Stomach (tissue), 9 donors: ENCODE results near the gene SPATS2. TPM values are rescaled to one million over a fixed set of nuclear protein-coding genes. Genes with fewer than 3 reads are reported as not detected.

ENCODE experiments used
- DNase-seq, 2 donors: peaks; one replicate each; pipeline versions ENCODE4 v3.0.0 to v3.0.0-alpha.2; 2013 to 2019
- H3K27ac ChIP-seq, 5 donors: fragments of 200-600 bp in 4 of 5; sonication (generic) in 4 of 5; one replicate each; pipeline ENCODE4 v1.5.1; 2013 to 2019; ENCODE audit warnings: mild to moderate bottlenecking in 1 of 5, moderate library complexity in 1 of 5
- H3K27me3 ChIP-seq, 3 donors: fragments of 200-600 bp; sonication (generic); one replicate each; pipeline ENCODE4 v1.5.1; 2017 to 2019; ENCODE audit warnings: mixed run types in 1 of 3
- H3K36me3 ChIP-seq, 4 donors: fragments of 200-600 bp; sonication (generic); 1 replicate in 3 of 4; 2 replicates in 1 of 4; pipeline ENCODE4 v1.5.1; 2016 to 2019
- H3K4me1 ChIP-seq, 4 donors: fragments of 200-600 bp; sonication (generic); one replicate each; pipeline ENCODE4 v1.5.1; 2016 to 2019
- H3K4me3 ChIP-seq, 4 donors: fragments of 200-600 bp; sonication (generic) in 3 of 4; one replicate each; pipeline ENCODE4 v1.5.1; 2016 to 2019; ENCODE audit warnings: mild to moderate bottlenecking in 1 of 4
- H3K9me3 ChIP-seq, 4 donors: fragments of 200-600 bp; sonication (generic); one replicate each; pipeline ENCODE4 v1.5.1; 2016 to 2019
- CTCF ChIP-seq, 7 experiments: fragments of 450-650 bp in 4 of 7; fragments of 200-600 bp in 3 of 7; sonication (generic) in 3 of 7; IDR thresholded peaks; one replicate each; pipeline ENCODE4 v1.5.1; 2016 to 2019; ENCODE audit warnings: antibody characterized with exemption in 7 of 7, control low read depth in 2 of 7, mild to moderate bottlenecking in 1 of 7
- EP300 ChIP-seq: sonication (generic); formaldehyde crosslinking; IDR thresholded peaks from one replicate; pipeline ENCODE4 v1.6.1; 2017; ENCODE audit warnings: antibody characterized with exemption
- POLR2A ChIP-seq, 4 donors: fragments of 450-650 bp; IDR thresholded peaks; one replicate each; pipeline ENCODE4 v1.6.1; 2016; ENCODE audit warnings: antibody characterized with exemption in 4 of 4, control low read depth in 2 of 4, mild to moderate bottlenecking in 1 of 4, moderate library complexity in 1 of 4
- POLR2AphosphoS5 ChIP-seq, 3 donors: sonication (generic); formaldehyde crosslinking; IDR thresholded peaks; one replicate each; pipeline ENCODE4 v1.6.1; 2016; ENCODE audit warnings: antibody characterized with exemption in 3 of 3
- WGBS, 5 donors: extraction: QIAGEN DNeasy Blood & Tissue Kit in 3 of 5; methylation state at CpG; one replicate each; pipeline versions ENCODE4 v1.1.5 to v1.1.7; 2013 to 2018; 5-methylcytosine and 5-hydroxymethylcytosine counted together
- intact Hi-C: fragments of 100-400 bp; cut with DNase I; formaldehyde crosslinking; loops from one replicate; pipeline ENCODE4 v1.15.1; 2023; ENCODE audit warnings: low total_unique reads
- polyA plus RNA-seq, 3 donors: library from polyadenylated mRNA; stranded (reverse); fragments of 200-250 nt; gene quantifications; one replicate each; pipeline ENCODE4 v1.2.3, GENCODE V29; 2013
- total RNA-seq, 5 donors: library from RNA; depleted of rRNA; stranded (reverse); fragments of >200 nt; gene quantifications; one replicate each; pipeline versions ENCODE4 v1.1.0 to v1.2.3, GENCODE V29; 2014 to 2016
- donor health status: healthy with polysubstance abuse.
- donor health status: Bipolar disorder and iron deficiency.
- donor health status: healthy.

The SPATS2 gene
- total and polyA plus RNA-seq, 8 donors = 8.0 to 194 (median 17.8) TPM

GRCh38 chr12:49334226-49334625 is 33.0 kb upstream of the SPATS2 start:
- Histone ChIP-seq H3K36me3 (peaks cover 0 to 2% (median 0%) of the 10 kb centered on the region in 4 donors), H3K9me3 (no peaks in the 10 kb centered on the region), H3K27me3 (peaks cover 12 to 86% (median 49%) of the 10 kb centered on the region in 3 donors), H3K4me1 (peaks cover 14 to 39% (median 21%) of the 10 kb centered on the region in 4 donors), H3K27ac (no peak overlapping the region), H3K4me3 (no peak overlapping the region)
- WGBS, 5 donors = 44 to 70% (median 56%) methylated on average over 19 of the region's 19 CpGs
- TF ChIP-seq CTCF (IDR thresholded peaks at IDR 0.05) = no peak
- no peak for TF ChIP-seq POLR2A (IDR thresholded peaks at IDR 0.05)
- no peak for TF ChIP-seq POLR2AphosphoS5 (IDR thresholded peaks at IDR 0.05)
- no peak for TF ChIP-seq EP300
- intact Hi-C loops = no loop called here
- DNase-seq = peak in 1 of 2 donors; percentile 4

GRCh38 chr12:49334681-49335080 is 32.6 kb upstream of the SPATS2 start:
- Histone ChIP-seq H3K36me3 (no peaks in the 10 kb centered on the region), H3K27me3 (peaks cover 12 to 90% (median 49%) of the 10 kb centered on the region in 3 donors), H3K27ac (no peak overlapping the region), H3K4me3 (no peak overlapping the region), H3K4me1 (peaks cover 14 to 39% (median 21%) of the 10 kb centered on the region in 4 donors), H3K9me3 (no peaks in the 10 kb centered on the region)
- DNase-seq = peak in 1 of 2 donors; percentile 10
- intact Hi-C loops = loop anchor here (5.0 kb wide), 1 partner anchor 47 kb away; no protein-coding TSS in a partner anchor
- TF ChIP-seq POLR2AphosphoS5 (IDR thresholded peaks at IDR 0.05) = no peak
- TF ChIP-seq CTCF (IDR thresholded peaks at IDR 0.05) = no peak
- TF ChIP-seq POLR2A (IDR thresholded peaks at IDR 0.05) = no peak
- TF ChIP-seq EP300 = no peak
- WGBS, 5 donors = 61 to 76% (median 65%) methylated on average over 11 to 12 of the region's 12 CpGs

GRCh38 chr12:49335118-49335954 is 31.9 kb upstream of the SPATS2 start:
- 69 to 83% (median 72%) methylated on average over 16 of the region's 16 CpGs for WGBS, 5 donors

More at GRCh38 chr12:49335118-49335954, 31.9 kb upstream of the SPATS2 start:
- H3K4me1 ChIP-seq = peaks cover 14 to 39% (median 21%) of the 10 kb centered on the region in 4 donors
- H3K27ac ChIP-seq = no peak overlapping the region
- H3K27me3 ChIP-seq = peaks cover 12 to 92% (median 49%) of the 10 kb centered on the region in 3 donors
- no peak for DNase-seq
- no peak overlapping the region for H3K4me3 ChIP-seq
- no peaks in the 10 kb centered on the region for H3K9me3 ChIP-seq
- intact Hi-C loops = loop anchor here (5.0 kb wide), 1 partner anchor 48 kb away; no protein-coding TSS in a partner anchor
- TF ChIP-seq POLR2A (IDR thresholded peaks at IDR 0.05) (no peak), POLR2AphosphoS5 (IDR thresholded peaks at IDR 0.05) (no peak), EP300 (no peak), CTCF (IDR thresholded peaks at IDR 0.05) (no peak)
- no peaks in the 10 kb centered on the region for H3K36me3 ChIP-seq
